Fibroblast of pulmonary artery (primary cell): ENCODE data around the gene CD164.

Source experiments
- DNase-seq: peaks from one replicate; pipeline ENCODE4 v3.0.0-alpha.2; 2010; ENCODE audit warnings: low read depth
- H3K4me3 ChIP-seq: replicated peaks from 2 replicates; pipeline ENCODE4 v1.5.1; 2011; ENCODE audit warnings: low read depth, mild to moderate bottlenecking, control low read depth, low read length, moderate library complexity
- TF ChIP-seq, protein P1 (sequence below): IDR thresholded peaks from 2 replicates; pipeline ENCODE4 v1.5.1; 2011; ENCODE audit warnings: mild to moderate bottlenecking, control low read depth, low read length, inconsistent platforms; ENCODE audit errors: missing control alignments

Gene CD164

DNA sequence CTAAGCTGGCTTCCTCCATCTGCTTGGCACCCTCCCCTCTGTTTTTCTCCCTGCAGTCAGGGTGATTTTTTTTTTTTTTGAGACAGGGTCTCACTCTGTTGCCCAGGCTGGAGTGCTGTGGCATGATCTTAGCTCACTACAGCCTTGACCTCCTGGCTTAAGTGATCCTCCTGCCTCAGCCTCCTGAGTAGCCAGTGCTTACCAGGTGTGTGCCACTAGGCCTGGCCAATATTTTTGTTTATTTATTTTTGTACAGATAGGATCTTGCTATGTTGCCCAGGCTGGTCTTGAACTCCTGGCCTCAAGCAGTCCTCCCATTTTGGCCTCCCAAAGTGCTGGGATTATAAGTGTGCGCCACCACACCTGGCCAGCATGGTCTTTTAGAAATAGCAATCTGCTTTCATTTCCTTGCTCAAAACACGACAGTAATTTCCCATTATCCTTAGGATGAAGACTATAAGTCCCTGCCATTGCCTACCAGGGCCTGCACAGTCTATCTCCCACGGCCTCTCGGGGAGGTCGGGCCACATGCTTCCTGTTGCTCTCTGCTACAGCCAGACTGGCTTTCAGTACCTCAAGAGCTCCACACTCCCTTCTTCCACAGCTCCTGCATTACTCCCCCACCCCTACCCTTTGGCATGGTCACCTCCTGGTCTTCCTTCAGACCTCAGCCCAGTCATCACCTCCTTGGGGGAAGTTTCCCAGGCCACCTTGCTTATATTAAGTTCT, 11.1 kb upstream of the CD164 start:
- H3K4me3 ChIP-seq = no peak overlapping the region
- DNase-seq = no peak
- TF ChIP-seq, protein P1, sequence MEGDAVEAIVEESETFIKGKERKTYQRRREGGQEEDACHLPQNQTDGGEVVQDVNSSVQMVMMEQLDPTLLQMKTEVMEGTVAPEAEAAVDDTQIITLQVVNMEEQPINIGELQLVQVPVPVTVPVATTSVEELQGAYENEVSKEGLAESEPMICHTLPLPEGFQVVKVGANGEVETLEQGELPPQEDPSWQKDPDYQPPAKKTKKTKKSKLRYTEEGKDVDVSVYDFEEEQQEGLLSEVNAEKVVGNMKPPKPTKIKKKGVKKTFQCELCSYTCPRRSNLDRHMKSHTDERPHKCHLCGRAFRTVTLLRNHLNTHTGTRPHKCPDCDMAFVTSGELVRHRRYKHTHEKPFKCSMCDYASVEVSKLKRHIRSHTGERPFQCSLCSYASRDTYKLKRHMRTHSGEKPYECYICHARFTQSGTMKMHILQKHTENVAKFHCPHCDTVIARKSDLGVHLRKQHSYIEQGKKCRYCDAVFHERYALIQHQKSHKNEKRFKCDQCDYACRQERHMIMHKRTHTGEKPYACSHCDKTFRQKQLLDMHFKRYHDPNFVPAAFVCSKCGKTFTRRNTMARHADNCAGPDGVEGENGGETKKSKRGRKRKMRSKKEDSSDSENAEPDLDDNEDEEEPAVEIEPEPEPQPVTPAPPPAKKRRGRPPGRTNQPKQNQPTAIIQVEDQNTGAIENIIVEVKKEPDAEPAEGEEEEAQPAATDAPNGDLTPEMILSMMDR = no peak

DNA sequence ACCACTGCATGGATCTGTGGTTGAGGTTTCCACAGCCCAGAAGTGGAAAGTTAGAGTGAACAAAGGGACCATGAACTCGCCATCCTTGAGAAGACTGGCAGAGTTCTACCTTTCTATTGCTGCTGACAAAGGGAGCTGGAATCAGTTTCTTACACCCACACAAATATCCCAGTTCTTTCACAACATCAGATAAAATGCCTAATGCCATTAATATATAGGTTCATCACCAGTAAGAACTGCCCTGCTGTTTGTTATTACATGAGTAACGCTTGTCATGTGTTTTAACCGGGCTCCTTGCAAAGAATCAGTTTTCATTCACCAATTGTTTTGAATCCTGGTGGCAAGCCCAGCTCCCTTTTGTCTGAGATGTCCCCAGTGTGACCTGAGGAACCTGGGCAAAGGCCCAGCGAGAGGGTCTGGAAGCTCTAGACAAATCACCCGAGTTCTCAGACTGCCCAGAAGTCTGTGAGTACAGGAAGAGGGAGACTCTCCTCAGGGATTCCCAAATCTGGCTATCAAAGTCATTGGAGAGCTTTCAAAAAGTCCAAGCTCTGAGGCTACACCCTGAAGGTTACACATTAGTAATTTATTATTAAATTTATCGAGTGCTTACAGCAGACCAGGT, 7.5 kb upstream of the CD164 start:
- TF ChIP-seq, protein P1 = no peak
- no peak overlapping the region for H3K4me3 ChIP-seq
- peak; percentile 47 for DNase-seq

DNA sequence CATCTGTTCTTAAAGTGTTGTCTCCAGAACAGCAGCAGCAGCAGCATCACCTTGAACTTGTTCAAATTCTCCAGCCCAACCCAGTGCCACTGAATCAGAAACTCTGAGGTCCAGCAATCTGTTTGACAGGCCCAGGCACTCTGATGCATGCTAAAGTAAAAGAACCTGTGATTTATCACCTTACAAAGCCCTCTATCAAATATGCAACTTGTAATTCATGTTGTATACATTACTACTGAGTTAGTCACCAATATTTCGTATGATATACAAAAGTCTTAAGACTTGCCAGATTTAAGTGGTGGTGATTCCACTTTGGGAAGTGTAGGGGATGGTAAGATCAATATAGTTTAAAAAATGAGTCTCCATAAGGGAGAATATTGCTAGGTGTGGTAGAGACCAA, 6.0 kb upstream of the CD164 start:
- H3K4me3 ChIP-seq = no peak overlapping the region

DNA sequence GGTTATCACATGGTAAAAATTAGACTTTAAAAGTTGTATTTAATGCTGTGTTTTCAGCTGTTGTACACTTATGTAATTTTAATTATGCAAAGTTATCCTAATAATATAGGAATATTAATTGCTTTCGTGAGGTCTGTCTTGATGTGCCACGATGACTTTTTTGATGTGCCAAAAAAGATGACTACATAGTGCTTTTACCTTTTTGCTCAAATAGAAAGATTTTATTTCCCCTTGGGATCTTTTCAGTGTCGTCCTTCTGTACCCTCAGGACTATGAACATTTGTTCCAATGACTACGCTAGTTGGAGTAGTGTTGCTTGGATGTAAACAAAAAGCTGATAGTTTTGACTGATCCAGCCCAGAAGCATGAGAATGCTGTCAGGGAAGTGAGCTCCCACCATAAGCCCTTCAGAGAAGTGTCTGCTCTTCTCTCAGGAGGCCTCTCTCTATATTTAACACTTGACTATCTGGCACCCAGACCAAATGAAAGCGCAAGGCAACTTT, 1.2 kb upstream of the CD164 start:
- no peak for DNase-seq
- TF ChIP-seq, protein P1 = no peak
- peak overlapping the region; percentile 90 for H3K4me3 ChIP-seq

More for the DNA sequence above, 6.0 kb upstream of the CD164 start:
- TF ChIP-seq, protein P1 = no peak
- DNase-seq = no peak

DNA sequence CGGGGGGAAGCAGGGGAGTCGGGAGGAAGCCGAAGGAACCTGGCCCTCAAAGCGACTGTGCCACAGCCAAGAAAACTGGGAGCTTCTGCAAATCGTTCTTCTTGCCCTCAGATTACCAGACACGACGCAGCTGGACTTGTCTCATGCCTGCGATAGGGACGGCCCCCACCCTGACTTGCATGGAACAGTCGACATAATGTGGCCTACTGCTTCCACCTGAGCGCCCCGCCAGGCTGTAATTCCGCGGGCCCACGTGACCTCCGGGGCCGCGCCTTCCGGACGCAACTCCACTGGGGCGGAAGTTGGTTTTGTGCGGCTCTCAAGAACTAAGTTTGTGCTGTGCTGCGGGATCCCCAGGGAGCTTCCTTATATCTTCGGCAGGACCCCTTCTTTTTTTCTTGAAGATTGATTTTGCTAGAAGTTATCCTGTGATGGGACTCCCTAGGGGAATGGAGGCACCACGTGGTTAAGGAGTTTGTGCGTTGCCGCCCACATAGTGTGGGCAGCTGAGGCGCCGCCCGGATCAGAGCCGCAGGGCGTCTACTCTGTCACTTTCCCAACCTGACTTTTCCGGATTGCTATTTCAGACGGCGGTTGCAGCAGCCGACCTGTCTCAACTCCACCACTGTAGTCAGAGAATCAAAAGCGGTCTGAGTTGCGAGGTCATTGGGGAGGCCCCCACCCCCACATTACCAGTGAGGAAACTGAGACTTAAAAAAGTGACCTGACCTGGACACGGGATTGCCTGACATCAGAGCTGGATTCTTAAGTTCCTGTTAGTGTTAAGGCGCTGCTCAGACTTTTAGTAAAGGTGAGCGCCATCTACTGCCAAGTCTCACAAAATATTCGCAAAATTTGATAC, 540 bp upstream of the CD164 start:
- peak; percentile 95 for DNase-seq
- H3K4me3 ChIP-seq = peak overlapping the region; percentile 90
- TF ChIP-seq, protein P1 = peak; percentile 45

DNA sequence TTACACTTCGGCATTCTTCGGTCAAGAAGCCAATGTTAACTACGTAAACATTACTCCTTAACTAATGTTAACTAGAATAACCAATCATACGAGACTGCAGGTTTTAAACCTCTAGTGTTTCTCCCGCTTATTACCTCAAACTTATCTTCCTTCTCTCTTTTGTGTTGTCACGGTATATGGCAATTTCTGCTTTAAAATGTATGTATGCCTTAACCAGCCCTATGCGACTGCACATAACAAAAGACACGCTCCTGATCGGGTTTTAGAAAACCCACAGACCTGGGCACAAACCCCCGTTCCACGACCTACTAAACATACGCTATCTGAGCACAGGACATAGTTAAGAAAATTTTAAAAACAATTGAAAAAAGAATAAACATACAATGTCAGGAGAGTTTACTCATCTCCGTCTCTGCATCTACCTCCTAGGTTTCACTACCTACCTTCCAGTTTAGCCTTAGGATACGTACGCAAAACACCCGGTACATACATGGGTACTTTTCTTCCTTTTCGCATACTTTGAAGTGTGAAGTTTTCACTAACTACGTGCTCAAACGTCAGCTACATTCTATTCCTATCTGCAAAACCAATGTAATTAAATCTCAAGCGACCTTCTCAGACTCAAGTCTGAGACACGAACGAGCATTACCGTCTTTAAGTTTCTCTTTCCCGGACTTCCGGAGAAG, 1.1 kb downstream of the CD164 start:
- no peak for DNase-seq
- TF ChIP-seq, protein P1 = no peak
- peak overlapping the region; percentile 90 for H3K4me3 ChIP-seq
